HL-60 (cell line): ENCODE data around the gene BRIP1.
"Not testable (repeated sequence)": the region's sequence is repeated elsewhere in the genome, so short reads cannot be mapped to it uniquely, and the experiment has no call there.

Experiments
- DNase-seq, 2 experiments: peaks; one replicate each; pipeline ENCODE4 v3.0.0-alpha.2; 2010 to 2020; ENCODE audit warnings: low read depth in 1 of 2, low spot score in 1 of 2
- H3K27ac ChIP-seq: fragments of 250-450 bp; sonication (Bioruptor Pico); replicated peaks from 2 replicates; pipeline ENCODE4 v1.5.1; 2020; ENCODE audit warnings: mild to moderate bottlenecking, moderate library complexity
- H3K27me3 ChIP-seq: fragments of 250-450 bp; sonication (Bioruptor Pico); 2 replicates; pipeline ENCODE4 v1.5.1; 2021; ENCODE audit warnings: mild to moderate bottlenecking, moderate library complexity; ENCODE audit not compliant: insufficient read depth, poor library complexity, severe bottlenecking
- H3K4me3 ChIP-seq: replicated peaks from 2 replicates; pipeline ENCODE4 v1.5.1; 2011; ENCODE audit warnings: mild to moderate bottlenecking, control low read depth, low read length; ENCODE audit not compliant: insufficient read depth
- CTCF ChIP-seq: IDR thresholded peaks from one replicate; pipeline ENCODE4 v1.5.1; 2011; ENCODE audit warnings: low read length, control low read depth, inconsistent platforms; ENCODE audit not compliant: insufficient read depth
- GABPA ChIP-seq: IDR thresholded peaks from 2 replicates; pipeline ENCODE4 v1.6.1; 2012; ENCODE audit warnings: low read depth
- POLR2AphosphoS5 ChIP-seq: IDR thresholded peaks from 2 replicates; pipeline ENCODE4 v1.6.1; 2012; ENCODE audit warnings: low read depth
- REST ChIP-seq: IDR thresholded peaks from 2 replicates; pipeline ENCODE4 v1.6.1; 2012; ENCODE audit warnings: low read depth; ENCODE audit not compliant: insufficient replicate concordance
- SPI1 ChIP-seq: IDR thresholded peaks from 2 replicates; pipeline ENCODE4 v1.6.1; 2012; ENCODE audit warnings: low read depth, mild to moderate bottlenecking, borderline replicate concordance

Gene BRIP1

GRCh38 chr17:61728297-61728836 lies 135.0 kb downstream of the BRIP1 start:
- Histone ChIP-seq H3K4me3 (no peak overlapping the region), H3K27me3 (no peaks in the 10 kb centered on the region), H3K27ac (no peak overlapping the region)
- TF ChIP-seq POLR2AphosphoS5 (no peak), SPI1 (no peak), REST (no peak), CTCF (no peak), GABPA (no peak)
- DNase-seq: no peak

GRCh38 chr17:61727798-61728197 lies 135.5 kb downstream of the BRIP1 start:
- DNase-seq, H3K27ac ChIP-seq, H3K4me3 ChIP-seq, H3K27me3 ChIP-seq: not testable (repeated sequence)

GRCh38 chr17:61726977-61727376 lies 136.4 kb downstream of the BRIP1 start:
- DNase-seq: no peak
- TF ChIP-seq POLR2AphosphoS5: no peak
- no peak overlapping the region for H3K4me3 ChIP-seq
- no peak overlapping the region for H3K27ac ChIP-seq
- H3K27me3 ChIP-seq: no peaks in the 10 kb centered on the region

GRCh38 chr17:61724777-61725176 lies 138.6 kb downstream of the BRIP1 start:
- H3K27ac ChIP-seq: no peak overlapping the region

More at GRCh38 chr17:61724777-61725176, 138.6 kb downstream of the BRIP1 start:
- no peaks in the 10 kb centered on the region for H3K27me3 ChIP-seq
- no peak for DNase-seq
- TF ChIP-seq REST: no peak
- no peak for TF ChIP-seq POLR2AphosphoS5
- TF ChIP-seq SPI1: no peak
- no peak for TF ChIP-seq CTCF
- TF ChIP-seq GABPA: no peak
- no peak overlapping the region for H3K4me3 ChIP-seq
